GM18520 (cell line): ENCODE data around the gene OR8B4.
"Not testable (repeated sequence)": the region's sequence is repeated elsewhere in the genome, so short reads cannot be mapped to it uniquely, and the experiment has no call there.

Experiments used
- ATAC-seq: cut with Tn5 transposase; IDR thresholded peaks from one replicate; pipeline ENCODE4 v1.9.1; 2021; ENCODE audit not compliant: unreplicated experiment

OR8B4 gene, protein sequence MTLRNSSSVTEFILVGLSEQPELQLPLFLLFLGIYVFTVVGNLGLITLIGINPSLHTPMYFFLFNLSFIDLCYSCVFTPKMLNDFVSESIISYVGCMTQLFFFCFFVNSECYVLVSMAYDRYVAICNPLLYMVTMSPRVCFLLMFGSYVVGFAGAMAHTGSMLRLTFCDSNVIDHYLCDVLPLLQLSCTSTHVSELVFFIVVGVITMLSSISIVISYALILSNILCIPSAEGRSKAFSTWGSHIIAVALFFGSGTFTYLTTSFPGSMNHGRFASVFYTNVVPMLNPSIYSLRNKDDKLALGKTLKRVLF

DNA sequence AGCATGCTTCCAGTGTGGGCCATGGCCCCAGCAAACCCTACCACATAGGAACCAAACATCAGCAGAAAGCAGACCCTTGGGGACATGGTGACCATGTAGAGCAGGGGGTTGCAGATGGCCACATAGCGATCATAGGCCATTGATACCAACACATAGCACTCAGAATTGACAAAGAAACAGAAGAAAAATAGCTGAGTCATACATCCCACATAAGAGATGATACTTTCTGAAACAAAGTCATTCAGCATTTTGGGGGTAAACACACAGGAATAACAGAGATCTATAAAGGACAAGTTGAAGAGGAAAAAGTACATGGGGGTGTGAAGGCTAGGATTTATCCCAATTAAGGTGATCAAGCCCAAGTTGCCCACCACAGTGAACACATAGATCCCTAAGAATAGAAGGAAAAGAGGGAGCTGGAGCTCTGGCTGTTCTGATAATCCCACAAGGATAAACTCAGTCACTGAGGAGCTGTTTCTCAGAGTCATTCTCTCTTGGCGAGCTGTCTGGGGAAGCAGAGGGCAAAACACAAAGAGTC, at the start of gene OR8B4:
Gene OR8B4 (minus strand): TSS at position 488 of the 538 bp plus-strand sequence. CDS start 0 bp downstream, at position 488.
- ATAC-seq: no peak

DNA sequence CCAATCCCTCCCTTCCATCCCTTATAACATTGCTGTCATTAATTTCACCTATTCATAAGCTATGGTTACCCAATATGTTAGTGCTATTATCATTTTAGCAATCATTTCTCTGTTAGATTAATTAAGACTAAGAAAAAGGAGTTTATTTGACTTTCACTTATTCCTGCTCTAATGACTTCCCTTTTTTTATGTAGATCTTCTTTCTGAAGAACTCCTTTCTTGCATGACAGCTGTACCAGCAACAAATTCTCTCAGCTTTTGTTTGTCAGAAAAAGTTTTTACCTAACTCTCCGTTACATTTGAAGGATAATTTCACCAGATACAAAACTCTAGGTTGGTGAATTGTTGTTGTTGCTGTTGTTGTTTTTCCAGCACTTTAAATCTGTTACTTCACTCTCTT, 49.4 kb upstream of the OR8B4 start:
- ATAC-seq: no peak

DNA sequence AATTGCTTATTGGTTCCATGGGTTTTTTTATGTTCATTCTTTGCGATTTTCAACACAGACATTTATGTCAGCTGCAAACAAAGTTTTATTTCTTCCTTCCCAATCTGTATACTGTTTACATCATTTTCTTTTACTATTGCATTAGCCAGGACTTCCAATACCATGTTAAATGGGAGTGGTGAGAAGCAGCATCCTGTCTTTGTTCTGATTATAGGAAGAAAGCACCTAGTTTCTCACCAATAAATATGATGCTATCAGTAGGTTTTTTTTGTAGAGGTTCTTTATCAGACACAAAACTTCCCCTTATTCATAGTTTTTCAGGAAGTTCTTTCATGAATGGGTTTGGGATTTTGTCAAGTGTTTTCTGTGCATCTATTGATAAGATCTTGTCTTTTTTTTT, 48.8 kb upstream of the OR8B4 start:
- ATAC-seq: no peak

DNA sequence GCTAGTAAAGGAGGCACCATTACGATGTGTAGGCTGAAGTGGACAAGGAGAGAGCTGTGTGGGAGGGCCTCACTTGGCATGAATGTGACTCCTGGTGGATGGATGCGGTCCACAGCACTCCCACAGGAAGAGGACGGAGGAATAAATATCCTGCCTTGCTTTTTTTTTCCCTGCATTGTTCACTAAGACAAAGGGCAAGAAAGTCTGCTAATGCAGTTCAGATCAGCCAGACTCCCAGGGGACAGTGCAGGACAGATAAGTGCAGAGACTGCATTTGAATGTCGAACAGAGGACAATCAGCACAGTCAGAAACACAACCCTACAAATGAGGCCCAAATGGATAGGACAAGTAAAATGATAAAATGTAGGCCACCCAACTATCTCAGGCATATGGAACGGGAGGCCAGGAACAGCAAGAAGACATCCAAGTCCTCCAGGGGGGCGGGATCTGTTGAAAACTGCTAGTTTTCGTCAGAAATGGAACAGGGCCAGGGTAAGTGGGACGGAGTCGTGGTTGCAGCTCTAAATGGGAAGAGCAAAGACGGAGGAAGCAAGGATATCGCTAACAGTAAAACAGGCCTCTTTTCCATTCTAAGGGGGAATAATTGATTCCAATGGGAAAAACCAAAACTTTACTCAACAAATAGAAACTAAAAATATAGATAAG, 46.0 kb upstream of the OR8B4 start:
- ATAC-seq: no peak

DNA sequence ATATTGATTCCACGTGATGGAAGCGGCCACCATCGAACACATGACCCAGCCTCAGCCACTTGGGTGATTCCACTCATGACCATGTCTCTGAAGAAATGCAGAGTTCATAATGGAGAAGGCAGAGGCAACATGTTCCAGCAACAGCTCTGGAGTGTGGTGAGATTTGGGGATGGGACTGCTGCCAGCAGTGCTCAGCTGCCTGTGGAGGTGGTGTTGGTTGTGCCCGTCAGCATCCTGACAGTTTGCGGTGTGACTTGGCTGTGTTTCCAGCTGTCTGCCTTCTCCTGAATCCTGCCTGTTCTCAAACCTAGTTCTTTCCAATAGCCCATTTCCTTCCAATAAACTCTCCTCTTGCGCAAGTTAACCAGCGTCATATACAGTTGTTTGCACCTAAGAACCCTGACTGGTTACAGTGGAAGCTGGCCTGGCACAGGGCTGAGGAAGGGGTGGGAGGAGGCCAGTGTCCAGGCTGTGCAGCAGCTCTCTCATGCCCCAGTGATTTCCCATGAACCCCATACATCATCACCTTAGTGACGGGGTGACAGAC, 42.8 kb upstream of the OR8B4 start:
- no peak for ATAC-seq

DNA sequence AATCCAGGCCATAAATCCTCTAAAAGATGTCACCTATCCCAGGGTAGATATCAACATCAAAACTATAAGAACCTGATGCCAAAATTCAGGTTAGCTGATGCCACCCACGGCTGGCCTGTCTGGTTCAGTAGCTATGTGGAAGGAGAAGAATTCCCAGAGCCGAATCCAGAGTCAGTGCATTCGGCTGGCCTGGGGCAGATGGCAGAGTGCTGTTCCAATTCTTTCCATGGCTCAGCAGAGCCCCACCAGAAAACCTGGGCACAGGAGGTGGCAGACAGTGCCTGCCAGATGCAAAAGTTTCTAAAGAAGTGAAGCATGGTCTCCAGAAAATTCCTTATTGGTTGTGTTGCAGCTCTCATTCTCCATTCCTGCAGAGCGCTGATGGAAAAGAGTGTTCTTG, 40.7 kb upstream of the OR8B4 start:
- ATAC-seq: no peak

DNA sequence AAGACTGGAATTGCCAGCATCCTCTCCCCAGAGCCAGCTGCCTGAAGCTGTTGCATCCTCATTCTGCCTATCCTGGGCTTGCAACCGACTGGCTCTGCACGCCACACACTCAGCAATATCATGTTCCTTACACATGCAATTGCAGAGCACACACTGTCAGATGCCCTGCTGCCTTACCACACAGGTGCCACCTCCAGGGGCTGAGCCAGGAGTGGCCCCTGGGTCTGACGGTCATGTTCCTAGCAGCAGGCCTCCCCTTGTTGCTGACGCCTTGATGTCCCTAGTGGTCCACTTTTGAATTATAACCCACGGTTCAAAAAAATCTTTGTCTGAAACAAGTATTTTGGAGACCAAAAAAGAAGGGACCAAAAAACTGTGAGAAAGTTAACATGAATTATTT, 39.3 kb upstream of the OR8B4 start:
- no peak for ATAC-seq

DNA sequence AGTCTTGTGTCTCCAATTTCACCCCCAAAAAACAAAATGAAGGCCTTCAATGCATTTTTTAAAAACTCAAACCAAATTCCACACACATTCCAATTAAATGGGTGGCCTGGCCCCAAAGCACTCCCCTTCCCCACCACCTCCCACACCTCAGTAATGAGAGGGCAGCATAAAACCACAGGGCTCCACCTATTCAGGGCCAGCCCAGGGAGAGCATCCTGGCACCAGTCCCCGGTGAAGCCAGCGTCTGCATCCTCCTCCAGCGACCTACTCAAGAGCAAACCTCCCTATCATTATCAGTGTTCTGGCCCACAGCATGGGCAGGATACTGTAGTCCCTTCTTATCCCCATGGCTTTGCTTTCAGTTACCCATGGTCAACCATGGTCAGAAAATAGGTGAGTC, 38.7 kb upstream of the OR8B4 start:
- no peak for ATAC-seq

DNA sequence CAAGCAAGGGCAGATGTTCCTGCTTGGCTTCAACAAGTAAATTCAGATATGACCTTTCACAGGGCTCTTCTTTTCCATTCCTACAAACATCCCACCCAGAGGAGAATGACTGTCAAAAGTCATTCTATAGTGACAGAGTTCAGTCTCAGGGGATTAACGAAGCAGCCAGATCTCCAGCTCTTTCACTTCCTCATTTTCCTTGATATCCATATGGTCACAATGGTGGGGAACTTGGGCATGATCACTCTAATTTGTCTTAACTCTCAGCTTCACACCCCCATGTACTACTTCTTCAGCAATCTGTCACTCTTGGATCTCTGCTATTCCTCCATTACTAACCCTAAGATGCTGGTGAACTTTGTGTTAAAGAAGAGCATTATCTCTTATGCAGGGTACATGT, 35.8 kb upstream of the OR8B4 start:
- ATAC-seq: no peak

DNA sequence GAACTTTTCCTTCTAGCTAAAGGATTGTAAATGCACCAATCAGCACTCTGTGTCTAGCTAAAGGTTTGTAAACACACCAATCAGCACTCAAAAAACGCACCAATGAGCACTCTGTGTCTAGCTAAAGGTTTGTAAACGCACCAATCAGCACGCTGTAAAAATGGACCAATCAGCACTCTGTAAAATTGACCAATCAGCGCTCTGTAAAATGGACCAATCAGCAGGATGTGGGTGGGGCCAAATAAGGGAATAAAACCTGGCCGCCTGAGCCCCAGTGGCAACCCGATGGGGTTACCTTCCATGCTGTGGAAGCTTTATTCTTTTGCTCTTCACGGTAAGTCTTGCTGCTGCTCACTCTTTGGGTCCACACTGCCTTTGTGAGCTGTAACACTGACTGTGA, 34.7 kb upstream of the OR8B4 start:
- not testable (repeated sequence) for ATAC-seq

DNA sequence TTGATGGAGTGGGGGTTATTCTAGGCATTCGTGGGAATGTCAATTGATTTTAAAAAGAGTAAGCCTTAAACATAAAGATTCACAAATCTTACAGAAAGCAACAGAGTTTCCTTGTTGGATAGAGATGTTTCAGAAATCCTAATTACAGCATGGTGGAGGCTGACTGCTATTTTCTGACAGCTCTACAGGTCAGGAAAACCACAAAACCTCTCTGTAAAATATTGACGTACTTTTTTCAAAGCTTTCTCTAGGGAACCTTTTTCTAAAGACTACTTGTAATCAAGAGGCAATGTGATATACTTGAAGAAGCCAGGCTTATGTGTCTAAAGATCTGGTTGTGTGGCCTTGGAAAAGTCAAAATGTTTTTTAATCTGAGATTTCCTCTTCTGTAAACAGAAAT, 29.9 kb upstream of the OR8B4 start:
- no peak for ATAC-seq

DNA sequence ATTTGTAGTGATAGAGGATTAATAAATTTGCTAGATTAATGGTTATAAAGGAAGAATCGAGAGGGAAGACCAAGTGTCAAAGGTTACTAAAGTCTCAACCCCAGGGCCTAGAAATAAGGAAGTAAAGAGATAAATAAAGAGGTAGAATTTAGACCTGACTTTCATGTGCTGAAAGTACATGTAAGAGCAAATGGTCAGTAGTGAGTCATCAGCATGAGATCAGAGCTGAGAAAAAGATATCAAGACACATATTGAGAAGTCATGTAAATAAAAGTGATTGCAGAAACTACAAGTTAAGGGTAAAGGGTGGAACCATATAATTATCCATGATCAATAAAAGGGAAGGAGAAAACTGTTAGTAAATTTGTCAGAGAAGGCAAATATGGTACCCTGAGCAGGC, 22.2 kb upstream of the OR8B4 start:
- ATAC-seq: no peak

DNA sequence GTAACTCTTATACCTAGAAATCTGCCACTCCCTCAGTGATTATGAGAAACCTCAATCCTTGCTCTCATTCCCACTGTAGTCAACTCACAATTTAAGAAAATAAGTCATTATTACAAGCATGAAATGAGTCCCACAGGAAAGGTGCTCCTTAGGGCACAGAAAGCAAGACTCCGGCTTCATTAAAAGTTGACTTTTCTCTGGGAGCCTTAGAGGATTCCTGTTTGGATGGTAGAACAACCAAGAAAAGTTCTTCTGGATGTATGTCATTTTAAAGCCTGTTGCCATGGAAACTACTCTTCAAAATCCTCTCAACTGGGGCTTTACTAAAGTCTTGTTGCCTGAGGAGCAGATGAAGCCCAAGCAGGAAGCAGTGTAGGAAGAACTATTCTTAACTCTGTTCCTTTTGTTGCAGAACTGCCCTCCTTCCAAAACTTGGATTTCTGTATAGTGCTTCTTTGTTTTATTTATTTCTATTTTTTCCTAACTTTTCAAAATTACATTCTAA, 21.0 kb upstream of the OR8B4 start, which contains the start of gene OR8B8:
Gene OR8B8 (minus strand): TSS at position 51 of the 505 bp plus-strand sequence. CDS start 4,611 bp downstream, outside the sequence.
- no peak for ATAC-seq

DNA sequence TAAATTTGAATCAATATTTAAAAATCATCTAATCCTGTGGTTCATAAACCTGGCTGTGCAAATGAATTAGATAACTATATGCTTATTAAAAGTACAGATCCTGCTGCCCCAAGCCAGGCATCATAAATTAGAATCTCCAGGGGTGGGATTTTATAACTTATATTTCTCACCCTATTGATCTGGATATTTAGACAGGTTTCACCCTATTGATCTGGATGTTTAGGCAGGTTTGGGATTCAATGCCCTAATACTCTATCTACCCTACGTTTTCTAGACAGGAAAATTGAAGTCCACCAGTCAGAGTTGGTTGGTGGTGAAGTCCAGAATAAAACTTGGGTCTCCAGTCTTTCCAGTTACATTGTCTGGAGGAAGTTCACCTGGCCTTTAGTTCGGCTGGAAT, 18.2 kb upstream of the OR8B4 start:
- no peak for ATAC-seq

DNA sequence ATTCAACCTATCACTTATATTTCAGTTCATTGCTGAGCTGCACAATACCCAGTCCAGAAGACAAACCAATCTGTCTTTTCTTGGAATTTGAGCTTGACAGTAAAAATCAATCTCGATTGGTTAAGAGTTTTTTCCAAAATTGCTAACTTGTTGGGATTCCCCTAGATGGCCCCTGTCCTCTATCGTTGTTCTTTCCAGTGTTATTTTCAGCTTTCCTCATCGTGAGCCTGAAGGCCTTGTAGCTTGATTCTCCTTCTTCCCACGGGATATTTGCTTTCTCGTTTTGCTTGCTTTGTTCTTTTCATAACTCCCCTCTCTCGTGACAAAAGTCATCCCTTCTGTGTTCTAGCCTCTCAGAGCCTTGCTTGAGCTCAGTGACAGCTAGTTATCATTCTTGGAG, 17.8 kb upstream of the OR8B4 start:
- no peak for ATAC-seq

DNA sequence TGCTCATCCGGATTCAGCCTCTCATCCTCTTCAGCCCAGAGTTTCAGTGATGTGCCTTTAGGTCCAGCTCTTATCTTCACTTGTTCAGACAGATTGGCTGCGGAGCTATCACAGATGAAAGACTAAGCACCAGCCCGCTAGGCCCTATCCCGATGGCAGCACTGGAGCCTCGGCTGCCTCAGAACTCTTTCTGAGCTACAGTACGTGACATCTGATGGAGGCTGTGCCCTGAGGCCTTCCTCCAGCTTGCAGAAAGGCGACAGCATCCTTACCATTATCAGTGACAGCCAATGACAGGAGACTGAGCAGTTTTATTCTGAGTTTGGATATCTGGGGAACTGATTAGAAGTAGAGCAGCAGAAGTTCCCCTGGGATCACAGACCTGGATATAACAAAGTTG, 16.8 kb upstream of the OR8B4 start:
- ATAC-seq: no peak

DNA sequence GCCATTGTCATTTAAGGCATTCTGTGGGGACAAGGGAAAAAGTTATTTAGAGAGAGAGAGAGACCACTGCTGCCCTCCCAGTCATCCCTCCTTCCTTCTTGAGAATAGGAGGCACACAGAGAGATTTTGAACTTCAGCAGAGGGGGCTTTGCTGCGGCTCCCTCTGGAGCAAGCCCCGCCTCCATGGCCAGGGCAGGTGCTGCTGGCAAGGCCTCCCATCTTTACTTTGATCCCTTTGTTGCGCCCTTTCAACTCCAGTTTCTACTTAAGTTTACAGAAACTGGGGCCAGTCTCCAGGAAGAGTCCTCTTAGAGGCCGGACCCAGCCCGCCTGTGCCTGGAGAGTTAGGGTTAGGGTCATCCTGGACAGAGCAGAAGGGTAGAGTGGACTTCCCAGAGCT, 16.4 kb upstream of the OR8B4 start:
- no peak for ATAC-seq

DNA sequence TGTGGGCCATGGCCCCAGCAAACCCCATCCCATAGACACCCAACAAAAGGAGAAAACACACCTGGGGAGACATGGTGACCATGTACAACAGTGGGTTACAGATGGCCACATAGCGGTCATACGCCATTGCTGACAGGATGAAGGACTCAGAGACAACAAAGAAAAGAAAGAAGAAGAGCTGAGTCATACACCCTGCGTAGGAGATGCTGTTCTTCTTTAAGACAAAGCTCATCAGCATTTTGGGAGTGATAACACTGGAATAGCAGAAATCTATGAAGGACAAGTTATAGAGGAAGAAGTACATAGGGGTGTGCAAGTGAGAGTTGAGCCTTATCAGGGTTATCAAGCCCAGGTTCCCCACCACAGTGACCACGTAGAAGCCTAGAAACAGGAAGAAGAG, 15.9 kb upstream of the OR8B4 start:
- ATAC-seq: no peak

DNA sequence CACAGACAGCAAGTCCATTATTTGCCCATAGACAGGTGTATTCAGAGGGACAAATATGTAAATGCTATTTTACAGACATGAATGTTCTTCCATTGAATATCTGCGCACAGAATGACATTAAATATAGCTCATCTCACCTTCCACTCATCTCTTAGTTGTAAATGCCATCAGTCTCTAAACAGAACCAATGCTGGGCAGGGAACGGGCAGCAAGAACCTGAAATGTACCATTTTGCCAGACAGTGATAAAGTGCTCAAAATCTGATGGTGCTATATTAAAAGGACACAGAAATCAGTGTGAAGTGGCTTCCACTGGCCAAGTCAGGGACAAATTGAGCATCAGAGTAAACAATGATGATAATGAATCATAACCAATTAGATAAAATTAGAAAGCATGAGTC, 10.0 kb upstream of the OR8B4 start:
- ATAC-seq: no peak

DNA sequence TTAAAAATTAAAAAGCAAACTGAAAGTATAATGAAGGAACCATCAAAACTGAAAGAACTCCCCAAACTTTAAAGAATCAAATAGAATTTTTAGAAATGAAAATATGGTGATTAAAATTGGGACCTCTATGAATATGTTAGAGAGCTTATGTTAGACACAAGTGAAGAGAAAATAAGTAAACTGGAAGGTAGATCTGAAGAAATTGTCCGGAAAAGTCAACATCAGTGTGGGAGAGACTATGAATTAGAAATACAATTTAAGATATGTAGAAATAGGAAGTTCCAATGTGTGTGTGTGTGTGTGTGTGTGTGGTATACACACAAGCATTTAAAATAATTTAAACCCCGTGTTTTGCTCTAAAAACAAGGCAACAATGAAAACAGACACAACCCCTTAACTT, 4.9 kb upstream of the OR8B4 start:
- ATAC-seq: no peak

DNA sequence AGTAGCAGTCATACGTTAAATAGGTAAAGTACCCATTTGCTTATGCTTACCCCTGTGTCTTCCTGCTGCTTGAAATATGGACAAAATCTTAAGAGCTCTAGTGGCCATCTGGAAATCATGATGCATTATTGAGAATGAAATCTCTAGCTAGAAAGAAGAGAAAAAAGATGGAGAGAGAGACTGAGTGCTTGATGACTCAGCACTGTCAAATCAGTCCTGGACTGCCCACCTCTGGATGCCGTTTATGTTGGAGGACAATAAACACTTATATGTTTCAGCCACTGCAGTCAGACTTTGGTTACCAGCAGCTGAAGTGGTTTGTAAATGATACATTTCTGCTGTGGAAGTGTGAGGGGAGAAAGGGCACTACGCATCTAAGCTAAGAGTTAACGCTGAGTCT, 3.6 kb downstream of the OR8B4 start:
- ATAC-seq: no peak

DNA sequence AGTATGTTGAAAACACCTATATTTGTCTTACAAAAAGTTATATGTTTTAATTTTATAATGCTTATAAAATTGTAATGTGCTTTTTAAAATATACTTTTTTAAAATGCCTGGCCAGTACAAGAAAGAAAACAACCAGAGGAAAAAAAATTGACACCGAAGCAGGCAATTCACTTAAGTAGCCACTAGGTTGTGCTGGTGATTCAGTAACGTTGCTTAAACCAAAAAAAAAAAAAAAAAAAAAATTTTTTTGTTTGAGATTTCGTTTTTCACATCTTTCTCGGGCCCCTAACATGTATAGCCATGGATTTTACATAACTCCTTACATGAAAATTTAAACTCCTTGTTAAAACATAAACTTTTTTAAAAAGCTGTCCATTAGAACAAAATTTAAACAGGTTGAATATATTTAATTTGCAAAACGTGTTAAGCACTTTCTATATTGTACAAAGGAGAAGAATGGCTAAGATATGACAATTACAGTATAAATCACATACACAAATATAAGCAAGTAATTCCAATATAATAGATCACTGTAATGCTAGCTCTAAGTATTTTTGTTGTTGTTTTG, 9.2 kb downstream of the OR8B4 start:
- no peak for ATAC-seq
